ENCODE results near the gene HACD2.

- no peak for TF ChIP-seq EZH2 (IDR thresholded peaks at IDR 0.05; ENCODE audit: insufficient read depth, poor library complexity, severe bottlenecking)
- TF ChIP-seq EZH2phosphoT487 (IDR thresholded peaks at IDR 0.05; ENCODE audit: insufficient read depth, low read depth): no peak
Observed at GRCh38 chr3:123571264-123571972, 13.4 kb downstream of the HACD2 start.

Measured in GM23248 (cell line).